AG04449 (cell line): ENCODE results near the gene MYO5C.

Experiments
- CTCF ChIA-PET: fragments of 350-600 bp; formaldehyde crosslinking; extraction: SDS; loops from one replicate; lab custom pipeline; 2021; ENCODE audit warnings: antibody characterized with exemption; lab: Yijun Ruan, JAX
- POLR2A ChIA-PET: fragments of 400-600, 350-600 bp; formaldehyde crosslinking; extraction: SDS; loops from one replicate; lab custom pipeline; 2020; ENCODE audit warnings: antibody characterized with exemption, inconsistent platforms; lab: Yijun Ruan, JAX
- DNase-seq: peaks from one replicate; pipeline ENCODE4 v3.0.0-alpha.2; 2010; ENCODE audit warnings: low read depth, low spot score
- H3K4me3 ChIP-seq: 2 replicates; pipeline ENCODE4 v1.5.1; 2011; ENCODE audit warnings: low read depth, mild to moderate bottlenecking, control low read depth, low read length
- TF ChIP-seq, protein P1 (sequence below): IDR thresholded peaks from one replicate; pipeline ENCODE4 v1.5.1; 2011; ENCODE audit warnings: mild to moderate bottlenecking, moderate library complexity, low read length, control low read depth, inconsistent platforms; ENCODE audit not compliant: insufficient read depth; ENCODE audit errors: missing control alignments

The MYO5C gene

DNA sequence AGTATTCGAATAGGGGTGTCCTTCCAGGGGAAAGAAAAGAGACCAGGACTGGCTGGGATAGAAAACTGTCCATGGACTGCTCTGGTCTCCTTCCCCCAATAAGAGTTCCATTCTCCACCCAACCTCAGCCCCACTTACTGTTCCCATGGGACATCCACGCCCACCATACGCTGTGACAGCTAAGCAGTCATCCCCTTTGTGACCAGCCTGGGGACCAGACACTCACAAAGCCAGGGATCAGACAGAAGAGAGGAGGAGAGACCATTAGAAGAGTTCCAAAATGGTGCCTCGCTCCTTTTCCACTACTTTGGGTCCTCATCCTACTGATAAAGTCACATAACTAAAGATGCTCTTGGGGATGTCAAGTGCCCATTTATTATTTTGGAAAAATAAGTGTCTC is 76.8 kb downstream of the MYO5C start:
- DNase-seq = no peak
- ChIA-PET POLR2A (no interaction called here), CTCF (interaction anchor here (2.4 kb wide), 1 partner anchor 9 kb away, joined by 18 read pairs; no protein-coding TSS in a partner anchor)
- TF ChIP-seq, protein P1, sequence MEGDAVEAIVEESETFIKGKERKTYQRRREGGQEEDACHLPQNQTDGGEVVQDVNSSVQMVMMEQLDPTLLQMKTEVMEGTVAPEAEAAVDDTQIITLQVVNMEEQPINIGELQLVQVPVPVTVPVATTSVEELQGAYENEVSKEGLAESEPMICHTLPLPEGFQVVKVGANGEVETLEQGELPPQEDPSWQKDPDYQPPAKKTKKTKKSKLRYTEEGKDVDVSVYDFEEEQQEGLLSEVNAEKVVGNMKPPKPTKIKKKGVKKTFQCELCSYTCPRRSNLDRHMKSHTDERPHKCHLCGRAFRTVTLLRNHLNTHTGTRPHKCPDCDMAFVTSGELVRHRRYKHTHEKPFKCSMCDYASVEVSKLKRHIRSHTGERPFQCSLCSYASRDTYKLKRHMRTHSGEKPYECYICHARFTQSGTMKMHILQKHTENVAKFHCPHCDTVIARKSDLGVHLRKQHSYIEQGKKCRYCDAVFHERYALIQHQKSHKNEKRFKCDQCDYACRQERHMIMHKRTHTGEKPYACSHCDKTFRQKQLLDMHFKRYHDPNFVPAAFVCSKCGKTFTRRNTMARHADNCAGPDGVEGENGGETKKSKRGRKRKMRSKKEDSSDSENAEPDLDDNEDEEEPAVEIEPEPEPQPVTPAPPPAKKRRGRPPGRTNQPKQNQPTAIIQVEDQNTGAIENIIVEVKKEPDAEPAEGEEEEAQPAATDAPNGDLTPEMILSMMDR = no peak
- no peak overlapping the region for H3K4me3 ChIP-seq

DNA sequence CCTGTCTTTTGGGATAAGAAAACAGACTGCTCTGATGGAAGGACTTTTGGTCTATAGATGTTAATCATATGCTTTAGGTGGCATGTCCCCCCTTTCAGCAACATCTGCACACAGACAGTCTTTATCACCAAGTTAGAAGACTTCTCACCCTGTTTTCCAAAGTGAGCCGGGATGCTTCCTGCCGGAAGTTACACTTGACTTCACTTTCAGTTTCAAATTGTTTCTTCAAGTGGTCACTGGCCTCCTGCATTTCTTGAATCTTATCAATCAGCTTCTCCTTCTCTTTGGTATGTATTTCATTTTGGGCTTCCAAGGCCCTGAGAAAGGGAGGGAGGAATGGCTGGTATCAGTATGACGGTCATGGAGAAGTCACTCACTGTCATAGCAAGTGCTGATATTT is 77.2 kb downstream of the MYO5C start:
- POLR2A ChIA-PET = no interaction called here
- no peak overlapping the region for H3K4me3 ChIP-seq
- CTCF ChIA-PET = interaction anchor here (2.4 kb wide), 1 partner anchor 10 kb away, joined by 18 read pairs; no protein-coding TSS in a partner anchor
- no peak for DNase-seq
- TF ChIP-seq, protein P1 = no peak

DNA sequence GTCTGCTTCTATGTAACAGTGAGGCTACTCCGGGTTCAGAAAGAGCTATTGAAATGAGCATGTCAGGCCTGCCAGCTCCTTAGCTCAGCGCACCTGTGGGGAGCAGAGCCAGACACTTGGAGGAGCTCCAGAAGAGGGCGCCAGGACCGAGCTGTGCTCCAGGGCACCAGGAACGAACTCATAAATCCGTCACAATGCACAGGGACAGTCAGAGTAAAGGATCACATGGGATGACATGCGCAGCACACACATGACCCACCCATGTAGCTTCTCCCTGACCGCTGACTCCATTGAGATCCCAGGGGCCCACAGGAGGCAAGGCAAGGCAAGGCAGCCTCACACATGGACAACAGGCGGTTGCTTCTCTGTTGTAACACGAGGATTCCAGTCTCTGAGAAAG is 78.4 kb downstream of the MYO5C start:
- TF ChIP-seq, protein P1 = no peak
- CTCF ChIA-PET = interaction anchor here (0.7 to 2.4 kb wide), 6 partner anchors 8 to 33 kb away, joined by 3 to 18 read pairs (median 6); no protein-coding TSS in a partner anchor
- H3K4me3 ChIP-seq = no peak overlapping the region
- POLR2A ChIA-PET = no interaction called here
- DNase-seq = no peak

- H3K4me3 ChIP-seq = no peak overlapping the region
- CTCF ChIA-PET = interaction anchor here (0.7 to 3.0 kb wide), 12 partner anchors 9 to 117 kb away, joined by 3 to 25 read pairs (median 4); no protein-coding TSS in a partner anchor
- POLR2A ChIA-PET = no interaction called here
- no peak for DNase-seq
- TF ChIP-seq, protein P1 = no peak
Observed at GRCh38 chr15:52214553-52214952, 81.1 kb downstream of the MYO5C start.

DNA sequence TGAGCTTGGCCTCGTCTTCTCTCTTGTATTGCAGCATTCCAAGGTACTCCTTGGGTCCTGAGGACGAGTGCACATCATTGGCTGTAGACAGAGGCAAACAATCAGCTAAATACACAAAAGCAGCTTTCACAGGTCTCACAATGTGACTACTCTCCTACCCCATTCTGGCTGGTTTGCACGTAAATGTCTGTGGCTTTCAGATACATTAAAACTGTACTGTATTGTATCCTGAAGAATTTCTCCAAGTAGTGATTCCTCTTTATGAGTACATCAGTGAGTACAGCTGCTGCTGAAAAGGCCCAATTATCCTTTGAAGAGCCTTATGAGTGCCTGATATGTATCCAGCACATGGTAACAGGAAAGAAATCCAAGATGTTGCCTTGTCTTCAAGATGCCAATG is 82.4 kb downstream of the MYO5C start:
- TF ChIP-seq, protein P1 = no peak
- DNase-seq = no peak
- H3K4me3 ChIP-seq = no peak overlapping the region
- ChIA-PET CTCF (interaction anchor here (1.2 to 3.0 kb wide), 5 partner anchors 10 to 523 kb away, joined by 3 to 25 read pairs (median 5); no protein-coding TSS in a partner anchor), POLR2A (no interaction called here)

GRCh38 chr15:52208306-52208946 is 87.2 kb downstream of the MYO5C start:
- ChIA-PET POLR2A (interaction anchor here (1.2 kb wide), 1 partner anchor 227 kb away, joined by 3 read pairs; no protein-coding TSS in a partner anchor), CTCF (interaction anchor here (0.6 to 3.4 kb wide), 42 partner anchors 9 to 320 kb away, joined by 3 to 52 read pairs (median 5); partner anchors contain the start of gene LEO1)
- H3K4me3 ChIP-seq = no peak overlapping the region
- DNase-seq = no peak
- TF ChIP-seq, protein P1 = peak; percentile 79
